HG02588 (cell line): Measurements from ENCODE around the gene SUGCT.

Experiments used
- ATAC-seq: cut with Tn5 transposase; IDR thresholded peaks from one replicate; pipeline ENCODE4 v1.9.1; 2021; ENCODE audit warnings: mild to moderate bottlenecking, moderate library complexity; ENCODE audit not compliant: unreplicated experiment

Gene SUGCT

GRCh38 chr7:40507166-40507565, 372.4 kb downstream of the SUGCT start:
- ATAC-seq = no peak

GRCh38 chr7:40509287-40509996, 374.6 kb downstream of the SUGCT start:
- ATAC-seq = no peak

GRCh38 chr7:40516376-40516775, 381.6 kb downstream of the SUGCT start:
- ATAC-seq = no peak

- no peak for ATAC-seq
Measured at GRCh38 chr7:40519009-40519408, 384.2 kb downstream of the SUGCT start.

- ATAC-seq = no peak
Measured at GRCh38 chr7:40520986-40521738, 386.4 kb downstream of the SUGCT start.

GRCh38 chr7:40525764-40526163, 391.0 kb downstream of the SUGCT start:
- ATAC-seq = no peak

- no peak for ATAC-seq
Measured at GRCh38 chr7:40526951-40527715, 392.3 kb downstream of the SUGCT start.

- no peak for ATAC-seq
Measured at GRCh38 chr7:40527723-40528122, 392.9 kb downstream of the SUGCT start.

GRCh38 chr7:40530292-40530691, 395.5 kb downstream of the SUGCT start:
- no peak for ATAC-seq

GRCh38 chr7:40531956-40532355, 397.2 kb downstream of the SUGCT start:
- ATAC-seq = no peak

GRCh38 chr7:40535678-40536077, 400.9 kb downstream of the SUGCT start:
- no peak for ATAC-seq

- ATAC-seq = no peak
Measured at GRCh38 chr7:40536421-40536820, 401.6 kb downstream of the SUGCT start.

- ATAC-seq = no peak
Measured at GRCh38 chr7:40538281-40538680, 403.5 kb downstream of the SUGCT start.

GRCh38 chr7:40541336-40541735, 406.5 kb downstream of the SUGCT start:
- no peak for ATAC-seq

GRCh38 chr7:40542982-40543741, 408.4 kb downstream of the SUGCT start:
- ATAC-seq = no peak

GRCh38 chr7:40544221-40544723, 409.5 kb downstream of the SUGCT start:
- no peak for ATAC-seq

GRCh38 chr7:40544871-40545303, 410.1 kb downstream of the SUGCT start:
- ATAC-seq = no peak

GRCh38 chr7:40545739-40546138, 410.9 kb downstream of the SUGCT start:
- no peak for ATAC-seq

- no peak for ATAC-seq
Measured at GRCh38 chr7:40546616-40547501, 412.1 kb downstream of the SUGCT start.
